GM18870 (cell line): ENCODE data around the gene RBL1.
"Not testable (repeated sequence)": the region's sequence is repeated elsewhere in the genome, so short reads cannot be mapped to it uniquely, and the experiment has no call there.

ENCODE experiments used
- ATAC-seq: cut with Tn5 transposase; IDR thresholded peaks from one replicate; pipeline ENCODE4 v1.9.1; 2021; ENCODE audit warnings: moderate library complexity; ENCODE audit not compliant: unreplicated experiment

RBL1 gene, protein sequence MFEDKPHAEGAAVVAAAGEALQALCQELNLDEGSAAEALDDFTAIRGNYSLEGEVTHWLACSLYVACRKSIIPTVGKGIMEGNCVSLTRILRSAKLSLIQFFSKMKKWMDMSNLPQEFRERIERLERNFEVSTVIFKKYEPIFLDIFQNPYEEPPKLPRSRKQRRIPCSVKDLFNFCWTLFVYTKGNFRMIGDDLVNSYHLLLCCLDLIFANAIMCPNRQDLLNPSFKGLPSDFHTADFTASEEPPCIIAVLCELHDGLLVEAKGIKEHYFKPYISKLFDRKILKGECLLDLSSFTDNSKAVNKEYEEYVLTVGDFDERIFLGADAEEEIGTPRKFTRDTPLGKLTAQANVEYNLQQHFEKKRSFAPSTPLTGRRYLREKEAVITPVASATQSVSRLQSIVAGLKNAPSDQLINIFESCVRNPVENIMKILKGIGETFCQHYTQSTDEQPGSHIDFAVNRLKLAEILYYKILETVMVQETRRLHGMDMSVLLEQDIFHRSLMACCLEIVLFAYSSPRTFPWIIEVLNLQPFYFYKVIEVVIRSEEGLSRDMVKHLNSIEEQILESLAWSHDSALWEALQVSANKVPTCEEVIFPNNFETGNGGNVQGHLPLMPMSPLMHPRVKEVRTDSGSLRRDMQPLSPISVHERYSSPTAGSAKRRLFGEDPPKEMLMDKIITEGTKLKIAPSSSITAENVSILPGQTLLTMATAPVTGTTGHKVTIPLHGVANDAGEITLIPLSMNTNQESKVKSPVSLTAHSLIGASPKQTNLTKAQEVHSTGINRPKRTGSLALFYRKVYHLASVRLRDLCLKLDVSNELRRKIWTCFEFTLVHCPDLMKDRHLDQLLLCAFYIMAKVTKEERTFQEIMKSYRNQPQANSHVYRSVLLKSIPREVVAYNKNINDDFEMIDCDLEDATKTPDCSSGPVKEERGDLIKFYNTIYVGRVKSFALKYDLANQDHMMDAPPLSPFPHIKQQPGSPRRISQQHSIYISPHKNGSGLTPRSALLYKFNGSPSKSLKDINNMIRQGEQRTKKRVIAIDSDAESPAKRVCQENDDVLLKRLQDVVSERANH

DNA sequence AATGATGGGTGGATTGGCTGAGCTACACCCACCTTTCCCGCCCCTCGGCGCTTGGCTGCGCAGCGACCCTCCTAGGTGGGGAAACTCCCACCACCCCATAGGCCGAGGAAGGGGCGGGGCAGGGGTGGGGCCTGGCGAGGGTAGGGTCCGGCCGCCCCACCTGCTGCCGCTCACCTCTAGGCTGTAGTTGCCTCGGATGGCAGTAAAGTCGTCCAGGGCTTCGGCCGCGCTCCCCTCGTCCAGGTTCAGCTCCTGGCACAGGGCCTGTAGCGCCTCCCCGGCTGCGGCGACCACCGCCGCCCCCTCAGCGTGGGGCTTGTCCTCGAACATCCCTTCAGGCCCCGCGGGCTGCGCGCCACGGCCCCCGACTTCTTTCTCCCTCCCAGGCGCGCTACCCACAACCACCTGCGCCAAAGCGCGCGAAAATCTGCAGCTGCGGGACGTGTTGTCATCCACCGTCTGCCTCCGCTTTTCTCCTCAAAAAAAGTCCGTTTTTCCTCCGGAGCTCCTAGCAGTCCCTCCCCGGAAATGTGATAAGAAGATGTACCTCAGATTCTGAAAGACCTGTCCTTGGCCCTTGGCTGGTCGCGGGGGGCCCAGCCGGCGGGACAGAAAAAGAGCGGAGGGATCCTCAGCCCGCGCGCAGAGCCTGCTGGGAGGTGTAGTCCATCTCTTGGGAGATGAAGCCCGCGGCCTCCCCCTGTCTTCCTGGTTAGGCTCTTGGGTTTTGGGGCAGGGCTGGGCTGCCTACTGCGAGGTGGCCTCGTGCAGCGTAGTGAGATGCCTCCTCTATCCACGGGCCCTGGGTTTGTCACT, at the start of gene RBL1:
Gene RBL1 (minus strand): TSS at position 399 of the 816 bp plus-strand sequence. CDS start 69 bp downstream, at position 330.
- ATAC-seq = no peak

DNA sequence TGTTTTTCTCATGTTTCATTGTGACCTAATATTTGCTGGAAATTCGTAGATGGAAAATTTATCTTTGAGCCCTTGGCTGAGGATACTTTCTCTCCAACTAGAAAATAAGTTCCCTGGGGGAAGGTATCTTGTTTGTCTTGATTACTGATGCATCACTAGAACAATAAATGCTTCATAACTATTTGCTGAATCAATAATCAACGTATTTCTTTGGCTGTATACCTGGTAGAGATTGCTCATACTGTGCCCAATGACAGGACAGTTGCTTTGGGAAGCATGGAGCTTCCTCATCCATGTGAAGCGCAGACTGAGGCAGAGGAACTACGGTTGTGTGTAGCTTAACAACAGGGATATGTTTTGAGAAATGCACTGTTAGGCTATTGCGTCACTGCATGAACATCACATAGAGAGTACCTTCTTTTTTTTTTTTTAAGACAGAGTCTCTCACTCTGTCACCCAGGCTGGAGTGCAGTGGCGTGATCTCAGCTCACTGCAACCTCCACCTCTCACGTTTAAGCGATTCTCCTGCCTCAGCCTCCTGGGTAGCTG, 49.1 kb upstream of the RBL1 start:
- no peak for ATAC-seq

DNA sequence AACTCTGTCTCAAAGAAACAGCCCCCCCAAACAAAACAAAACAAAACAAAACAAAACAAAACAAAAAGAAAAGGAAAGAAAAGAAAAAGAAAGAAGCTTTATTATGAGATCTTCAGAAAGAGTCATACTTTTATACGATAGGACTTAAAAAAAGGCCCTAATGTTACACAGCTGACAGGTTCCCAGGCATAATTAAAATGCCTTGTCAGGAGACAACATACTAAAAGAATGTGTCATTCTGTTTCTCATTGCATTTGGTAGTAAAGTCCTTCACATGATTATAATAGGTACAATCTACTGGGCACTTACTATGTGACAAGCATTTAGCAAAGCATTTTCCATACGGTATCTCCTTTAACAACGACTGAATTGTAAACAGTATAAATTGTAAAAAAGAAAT, 46.9 kb upstream of the RBL1 start:
- ATAC-seq = no peak

DNA sequence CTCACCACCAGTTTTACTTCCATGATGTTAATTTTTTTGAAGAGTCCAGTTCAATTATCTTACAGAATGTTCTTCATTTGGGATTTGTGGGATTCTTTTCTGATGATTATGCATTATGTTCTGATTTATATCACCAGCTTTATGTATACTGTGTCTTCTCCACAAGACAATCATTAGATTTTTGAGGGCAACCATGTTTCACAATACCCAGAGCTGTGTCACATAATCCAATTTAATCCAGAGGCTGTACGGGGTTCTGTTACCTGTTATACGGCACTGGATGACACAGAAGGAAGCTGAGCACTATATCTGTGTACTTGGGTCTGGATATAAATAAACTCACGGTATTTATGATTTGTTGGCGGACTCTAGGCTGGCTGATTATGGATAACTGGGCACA, 41.8 kb upstream of the RBL1 start:
- ATAC-seq = no peak

DNA sequence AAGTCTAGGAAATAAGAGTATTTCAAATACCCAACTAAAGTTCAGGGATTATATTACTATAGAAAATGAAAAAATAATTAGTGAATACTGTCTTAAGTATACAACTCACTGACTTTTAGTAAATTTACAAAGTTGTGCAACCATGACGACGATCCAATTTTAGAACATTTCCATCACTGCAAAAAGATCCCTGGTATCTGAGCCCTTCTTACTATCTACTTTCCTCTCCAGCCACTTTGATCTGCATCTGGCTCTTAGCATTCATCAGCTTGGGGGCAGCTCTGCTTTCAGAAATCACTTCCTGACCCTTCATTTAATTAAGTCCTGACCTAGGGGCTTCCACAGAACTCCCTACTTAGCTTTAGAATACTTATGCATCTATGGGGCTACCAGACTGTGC, 38.2 kb upstream of the RBL1 start:
- ATAC-seq = no peak

DNA sequence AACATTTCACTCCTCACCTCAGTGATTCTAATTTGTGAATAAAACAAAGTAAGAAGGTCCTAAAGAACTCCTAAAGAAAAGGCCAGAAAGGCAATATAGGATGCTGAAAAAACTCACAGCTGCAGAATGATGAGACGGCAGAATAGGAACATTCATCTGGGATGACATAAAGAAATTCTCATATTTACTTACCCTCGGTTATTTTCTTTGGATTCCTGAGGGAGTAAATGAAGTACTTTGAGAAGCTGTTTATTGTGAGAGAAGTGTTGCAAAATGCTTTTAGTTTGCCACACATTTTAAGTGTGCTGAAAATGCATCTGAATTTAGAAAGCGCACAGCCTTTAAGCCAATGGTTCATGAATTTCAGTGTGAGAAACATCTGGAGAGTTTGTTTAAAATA, 35.7 kb upstream of the RBL1 start:
- no peak for ATAC-seq

DNA sequence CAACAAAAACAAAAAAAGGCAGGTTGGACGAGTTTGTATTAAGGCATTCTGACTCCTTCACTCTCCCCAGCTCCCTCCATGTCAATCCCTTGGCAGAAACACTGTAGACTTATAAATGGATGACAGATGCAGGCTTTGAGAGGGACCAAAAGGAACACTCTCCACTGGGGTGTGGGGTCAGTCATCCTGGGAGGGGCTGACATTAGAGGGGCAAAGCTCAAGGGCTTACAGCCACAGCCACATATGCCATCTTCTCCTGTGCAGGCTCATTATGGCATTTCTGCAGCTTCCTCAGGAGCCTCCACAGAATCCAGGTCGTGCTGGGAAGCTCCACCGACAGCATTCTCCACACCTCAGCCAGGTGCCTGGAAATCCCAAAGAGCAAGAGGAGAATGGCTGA, 33.0 kb upstream of the RBL1 start:
- no peak for ATAC-seq

DNA sequence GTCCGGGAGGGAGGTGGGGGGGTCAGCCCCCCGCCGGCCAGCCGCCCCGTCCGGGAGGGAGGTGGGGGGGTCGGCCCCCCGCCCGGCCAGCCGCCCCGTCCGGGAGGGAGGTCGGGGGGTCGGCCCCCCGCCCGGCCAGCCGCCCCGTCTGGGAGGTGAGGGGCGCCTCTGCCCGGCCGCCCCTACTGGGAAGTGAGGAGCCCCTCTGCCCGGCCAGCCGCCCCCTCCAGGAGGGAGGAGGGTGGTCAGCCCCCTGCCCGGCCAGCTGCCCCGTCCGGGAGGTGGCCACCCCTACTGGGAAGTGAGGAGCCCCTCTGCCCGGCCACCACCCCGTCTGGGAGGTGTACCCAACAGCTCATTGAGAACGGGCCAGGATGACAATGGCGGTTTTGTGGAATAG, 30.5 kb upstream of the RBL1 start:
- not testable (repeated sequence) for ATAC-seq

DNA sequence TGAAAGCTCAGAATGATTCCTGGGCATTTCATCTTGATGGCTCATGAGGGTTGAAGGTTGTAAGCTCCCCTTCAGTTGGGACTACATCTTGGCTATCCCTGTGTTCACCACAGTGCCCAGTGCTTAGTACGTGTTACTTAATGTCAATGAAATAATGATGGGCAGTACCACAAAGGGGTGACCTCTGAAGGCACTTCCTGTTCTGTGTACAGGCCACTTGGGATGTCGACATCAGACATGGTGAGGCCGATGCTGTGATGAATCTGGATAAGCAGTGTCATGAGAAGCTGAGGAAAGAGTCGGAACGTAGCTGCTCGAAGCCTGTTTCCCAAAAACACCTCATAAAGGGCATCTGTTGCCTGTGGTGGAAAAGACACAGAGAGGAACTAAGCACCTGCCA, 27.6 kb upstream of the RBL1 start:
- ATAC-seq = no peak

DNA sequence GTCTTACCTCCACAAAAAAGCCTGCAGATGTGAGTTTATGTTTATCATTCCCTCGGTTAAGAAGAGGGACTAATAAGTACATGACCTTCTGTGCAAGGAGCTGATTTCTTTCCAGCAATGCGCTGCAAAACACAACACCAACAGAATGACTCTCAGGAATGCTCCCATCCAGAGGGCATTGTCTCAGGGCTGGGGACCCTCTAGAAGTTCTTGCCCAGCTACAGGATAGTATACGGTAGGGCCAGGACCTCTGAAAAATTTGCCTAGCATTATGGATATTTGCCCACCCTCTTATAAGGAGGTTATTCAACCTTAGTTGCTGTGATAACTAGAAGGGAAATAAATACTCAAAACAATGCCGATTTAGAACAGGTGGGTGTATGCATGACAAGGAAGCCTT, 24.7 kb upstream of the RBL1 start:
- ATAC-seq = no peak

DNA sequence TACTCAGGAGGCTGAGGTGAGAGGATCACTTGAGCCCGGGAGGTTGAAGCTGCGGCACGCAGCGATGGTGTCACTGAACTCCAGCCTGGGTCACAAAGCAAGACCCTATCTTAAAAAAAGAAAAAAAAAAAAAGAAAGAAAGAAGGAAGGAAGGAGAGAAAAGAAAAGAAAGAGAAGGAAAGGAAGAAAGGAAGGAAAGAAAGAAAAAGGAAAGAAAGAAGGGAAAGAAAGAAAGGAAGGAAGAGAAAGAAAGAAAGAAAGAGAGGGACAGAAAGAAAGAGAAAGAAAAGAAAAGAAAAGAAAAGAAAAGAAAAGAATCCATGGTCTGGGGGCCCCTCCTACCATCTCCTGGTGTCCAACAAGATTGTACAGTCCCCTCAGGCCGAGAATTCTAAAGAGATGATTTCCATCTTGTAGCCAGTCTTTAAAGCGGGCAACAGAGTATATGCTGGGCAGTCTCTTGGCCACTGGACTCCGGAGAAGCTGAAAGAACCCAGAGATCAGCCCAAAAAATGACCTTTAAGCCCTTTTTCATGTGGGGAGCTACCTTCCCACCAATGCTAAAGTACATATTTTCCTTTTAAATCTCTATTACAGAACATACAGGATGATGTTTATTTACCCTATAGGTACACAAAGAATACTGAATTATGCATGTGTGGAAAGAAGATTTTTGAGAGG, 23.7 kb upstream of the RBL1 start:
- ATAC-seq = no peak

DNA sequence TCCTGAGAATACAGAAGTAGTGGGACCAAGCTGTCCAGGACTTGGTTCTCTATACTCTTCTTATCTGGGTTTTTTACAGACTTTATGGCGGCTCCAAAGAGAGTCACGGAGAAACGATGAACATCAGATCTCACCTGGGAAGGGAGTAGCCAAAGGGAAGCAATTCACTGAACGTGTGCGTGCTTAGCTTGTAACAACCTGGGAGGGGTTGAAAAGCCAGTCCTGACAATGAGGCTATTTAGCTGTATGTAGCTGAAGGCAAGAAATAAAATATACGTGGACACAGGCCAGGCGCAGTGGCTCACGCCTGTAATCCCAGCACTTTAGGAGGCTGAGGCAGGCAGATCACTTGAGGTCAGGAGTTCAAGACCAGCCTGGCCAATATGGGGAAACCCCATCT, 18.2 kb upstream of the RBL1 start:
- ATAC-seq = no peak

DNA sequence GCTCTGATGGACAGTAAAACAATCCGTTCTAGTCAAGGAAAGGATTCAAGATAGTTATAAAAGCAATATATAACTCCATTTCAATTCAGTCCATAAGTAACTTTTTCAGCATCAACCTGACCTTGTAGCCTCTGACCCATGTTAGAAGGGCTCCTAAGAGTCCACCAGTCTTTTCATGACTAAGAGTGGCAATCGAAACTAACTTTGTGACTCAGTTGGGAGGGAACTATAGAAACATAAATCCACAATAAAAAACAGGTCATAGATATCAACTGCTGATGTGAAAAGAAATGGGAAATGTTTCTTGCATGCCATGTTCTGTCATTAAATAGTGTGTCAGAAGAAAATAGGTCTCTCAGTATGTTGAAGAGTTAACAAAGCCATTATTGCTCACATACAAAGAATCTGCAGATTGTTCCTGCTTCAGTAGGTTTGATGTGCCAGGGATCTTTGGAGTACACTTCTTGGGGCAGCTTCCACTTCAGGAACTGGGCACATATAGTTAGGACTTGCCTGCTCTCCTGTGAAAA, 16.2 kb upstream of the RBL1 start:
- ATAC-seq = no peak

DNA sequence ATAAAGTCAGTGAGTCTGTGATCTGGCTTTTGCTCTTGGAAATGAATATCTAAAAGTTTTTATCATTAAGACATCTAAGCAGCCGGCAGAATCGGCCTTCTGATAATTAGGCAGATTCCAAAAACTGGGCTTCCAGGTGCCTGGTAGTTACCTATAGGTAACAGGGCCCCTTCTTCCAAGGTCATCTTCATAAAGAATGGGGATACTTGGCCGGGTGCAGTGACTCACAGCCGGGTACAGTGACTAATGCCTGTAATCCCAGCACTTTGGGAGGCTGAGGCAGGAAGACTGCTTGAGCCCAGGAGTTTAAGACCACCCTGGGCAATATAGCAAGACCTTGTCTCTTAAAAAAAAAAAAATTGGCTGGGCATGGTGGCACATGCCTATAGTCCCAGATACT, 12.9 kb upstream of the RBL1 start:
- no peak for ATAC-seq

DNA sequence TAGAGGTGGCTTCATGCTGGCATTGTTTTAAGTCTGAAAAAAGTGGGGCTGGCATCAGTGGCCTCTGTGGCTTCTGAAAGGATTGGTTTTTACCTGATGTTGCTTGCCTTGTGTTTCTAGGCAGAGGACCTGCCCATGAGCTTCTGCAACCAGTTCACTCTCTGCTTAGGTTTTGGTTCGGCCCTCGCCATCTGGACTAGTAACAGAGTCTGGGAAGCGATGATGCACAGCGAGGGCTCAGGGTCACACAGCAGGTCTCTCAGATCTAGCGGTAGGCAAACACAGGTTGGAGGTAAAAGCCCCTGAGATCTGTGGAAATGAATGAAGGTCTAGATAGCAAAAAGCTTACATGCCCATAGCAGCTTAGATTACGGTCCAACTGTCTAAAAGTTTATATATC, 6.8 kb upstream of the RBL1 start:
- ATAC-seq = no peak

DNA sequence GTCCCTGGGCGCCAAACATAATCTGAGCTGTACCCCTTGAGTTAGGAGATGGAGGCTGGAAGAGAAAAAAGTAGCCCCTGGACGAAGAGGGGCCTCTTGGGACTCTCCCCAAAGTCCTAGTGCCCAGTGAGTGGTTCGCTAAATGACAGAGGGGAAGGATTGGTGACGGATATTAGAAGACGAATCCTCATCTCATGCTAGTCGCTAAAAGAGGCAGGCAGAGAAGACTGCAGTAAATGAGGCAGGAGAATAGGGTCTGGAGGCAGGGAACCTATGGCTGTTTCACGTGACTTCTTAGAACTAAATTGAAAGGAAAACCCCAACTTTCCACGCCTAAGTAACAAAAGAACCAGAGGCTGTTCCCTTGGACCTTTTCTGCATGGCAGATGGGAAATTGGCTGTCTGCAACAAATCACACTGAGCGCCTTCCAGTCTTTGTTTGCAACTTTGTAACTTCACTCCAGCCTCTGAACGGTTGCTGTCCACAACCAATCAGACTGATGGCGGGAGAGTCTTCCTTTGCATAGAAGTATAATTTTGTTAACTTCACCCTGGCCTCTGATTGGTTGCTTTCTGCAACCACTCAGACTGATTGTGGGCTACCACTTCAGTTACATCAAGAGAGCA, 731 bp upstream of the RBL1 start:
- ATAC-seq = no peak

DNA sequence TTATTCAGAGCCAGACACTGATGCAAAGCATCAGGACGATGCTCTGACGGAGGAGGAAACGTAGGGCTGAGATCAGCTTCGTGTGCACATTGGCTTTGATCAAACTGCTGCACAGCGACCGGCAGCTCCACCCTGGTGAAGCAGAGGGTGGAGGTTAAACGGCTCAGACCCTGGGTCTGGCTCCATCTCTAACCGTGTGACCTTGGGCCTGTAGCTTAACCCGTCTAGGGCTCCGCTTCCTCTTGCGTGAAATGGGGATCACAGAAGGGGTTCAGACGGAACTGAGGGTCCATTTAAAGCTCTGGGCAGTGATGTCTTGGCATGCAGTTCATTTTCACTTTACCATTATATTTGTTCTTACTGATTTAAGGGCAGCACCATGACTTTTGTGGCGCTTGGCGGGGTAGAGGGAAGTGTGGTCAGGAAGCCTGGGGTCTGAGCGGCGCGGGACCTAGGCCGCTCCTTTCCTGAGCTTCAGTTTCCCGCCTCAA, 644 bp downstream of the RBL1 start:
- no peak for ATAC-seq

DNA sequence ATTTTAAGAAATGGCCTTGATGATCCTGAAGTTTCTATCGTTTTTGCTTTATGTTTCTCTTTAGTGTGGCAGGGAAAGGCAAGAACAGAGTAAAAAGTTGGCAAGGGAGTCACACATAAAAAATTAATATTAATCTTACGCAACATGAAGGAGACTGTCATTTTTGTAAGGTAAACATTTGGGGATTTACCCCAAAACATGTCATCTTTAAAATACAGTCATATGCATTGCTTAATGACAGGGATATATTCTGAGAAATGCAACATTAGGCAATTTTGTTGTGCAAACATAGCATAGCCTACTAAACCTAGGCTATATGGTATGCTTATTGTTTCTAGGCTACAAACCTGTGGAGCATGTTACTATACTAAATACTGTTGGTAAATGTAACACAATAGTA, 5.4 kb downstream of the RBL1 start:
- ATAC-seq = no peak

DNA sequence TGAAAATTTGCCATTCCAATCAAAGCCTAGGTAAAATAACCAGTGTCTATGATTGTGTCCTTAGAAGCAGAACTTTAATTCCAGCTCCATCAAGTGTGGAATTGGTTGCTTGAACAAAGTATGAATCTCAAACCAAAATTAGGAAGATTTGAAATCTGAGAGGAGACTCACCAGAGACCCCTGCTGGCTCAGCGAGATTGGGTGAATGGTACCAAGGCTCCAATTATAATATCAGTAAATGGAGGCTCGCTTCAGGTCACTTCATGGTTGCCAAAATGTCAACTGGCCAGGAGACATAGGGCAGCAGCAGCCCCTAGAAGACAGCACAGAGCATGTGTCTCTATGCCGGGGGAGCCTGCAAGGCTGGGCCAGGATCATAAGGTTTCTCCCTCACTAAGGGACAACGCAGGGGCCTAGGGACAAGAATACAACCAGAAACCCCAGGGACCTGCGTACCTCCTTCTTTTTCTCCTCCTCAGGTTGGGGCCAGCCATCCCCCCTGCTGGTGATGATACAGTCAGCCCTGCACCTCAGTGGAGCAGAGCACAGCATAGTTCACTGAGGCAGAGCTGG, 14.0 kb downstream of the RBL1 start:
- no peak for ATAC-seq
